ENCODE results near the gene NUPR1.
A peak's percentile ranks its signal among the peaks of the same experiment; 100 is the strongest.
"Not testable (repeated sequence)": the region's sequence is repeated elsewhere in the genome, so short reads cannot be mapped to it uniquely, and the experiment has no call there.

Gene NUPR1

GRCh38 chr16:28497386-28497785 lies 41.4 kb downstream of the NUPR1 start:
- DNase-seq = no peak

GRCh38 chr16:28496844-28497243 lies 41.9 kb downstream of the NUPR1 start:
- no peak for DNase-seq

- DNase-seq = no peak
Measured at GRCh38 chr16:28495795-28496749, 42.7 kb downstream of the NUPR1 start.

- DNase-seq = no peak
Measured at GRCh38 chr16:28495098-28495793, 43.5 kb downstream of the NUPR1 start.

GRCh38 chr16:28494121-28494851 lies 44.5 kb downstream of the NUPR1 start, which contains the start of gene APOBR:
APOBR (plus strand) TSS chr16:28494643; CDS start chr16:28494682, 39 bp downstream.
- peak; percentile 90 for DNase-seq

GRCh38 chr16:28492511-28492910 lies 46.3 kb downstream of the NUPR1 start:
- no peak for DNase-seq

- DNase-seq = peak; percentile 77
Measured at GRCh38 chr16:28491970-28492474, 46.8 kb downstream of the NUPR1 start, which contains the start of gene CLN3. CLN3 (minus strand) TSS chr16:28492074; CDS start chr16:28491759, 315 bp downstream.

GRCh38 chr16:28491230-28491969 lies 47.4 kb downstream of the NUPR1 start:
- peak; percentile 4 for DNase-seq

GRCh38 chr16:28486266-28486665 lies 52.5 kb downstream of the NUPR1 start:
- DNase-seq = no peak

GRCh38 chr16:28483361-28483760 lies 55.4 kb downstream of the NUPR1 start:
- DNase-seq = not testable (repeated sequence)

All from SIG-M5 (cell line).